ENCODE data around the gene RASGRP3. TPM values are rescaled to one million over a fixed set of nuclear protein-coding genes. Genes with fewer than 3 reads are reported as not detected.

Gene RASGRP3
- total and polyA plus RNA-seq, 2 donors (not counting 1 experiment from before 2014, with no cell fraction given), result 0.50 to 6.1 TPM

DNA sequence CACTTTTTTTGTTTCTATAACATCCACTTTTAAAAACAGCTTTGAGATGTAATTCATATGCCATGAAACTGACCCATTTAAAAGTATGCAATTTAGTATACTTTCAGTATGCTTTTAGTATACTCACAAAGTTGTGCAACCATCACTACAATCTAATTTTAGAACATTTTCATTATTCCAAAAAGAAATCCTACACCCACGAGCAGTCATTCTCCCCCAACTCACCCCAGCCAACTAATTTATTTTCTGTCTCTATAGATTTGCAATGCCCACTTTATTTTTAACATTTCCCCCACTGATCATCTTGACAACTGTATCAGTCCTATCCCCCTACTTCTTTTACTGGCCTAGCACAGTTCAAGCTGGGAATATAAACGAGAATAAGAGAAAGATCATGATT, 83.6 kb downstream of the RASGRP3 start:
- TF ChIP-seq EZH2 (IDR thresholded peaks at IDR 0.05; ENCODE audit: low read length, missing control alignments), result no peak
- TF ChIP-seq, protein P1, sequence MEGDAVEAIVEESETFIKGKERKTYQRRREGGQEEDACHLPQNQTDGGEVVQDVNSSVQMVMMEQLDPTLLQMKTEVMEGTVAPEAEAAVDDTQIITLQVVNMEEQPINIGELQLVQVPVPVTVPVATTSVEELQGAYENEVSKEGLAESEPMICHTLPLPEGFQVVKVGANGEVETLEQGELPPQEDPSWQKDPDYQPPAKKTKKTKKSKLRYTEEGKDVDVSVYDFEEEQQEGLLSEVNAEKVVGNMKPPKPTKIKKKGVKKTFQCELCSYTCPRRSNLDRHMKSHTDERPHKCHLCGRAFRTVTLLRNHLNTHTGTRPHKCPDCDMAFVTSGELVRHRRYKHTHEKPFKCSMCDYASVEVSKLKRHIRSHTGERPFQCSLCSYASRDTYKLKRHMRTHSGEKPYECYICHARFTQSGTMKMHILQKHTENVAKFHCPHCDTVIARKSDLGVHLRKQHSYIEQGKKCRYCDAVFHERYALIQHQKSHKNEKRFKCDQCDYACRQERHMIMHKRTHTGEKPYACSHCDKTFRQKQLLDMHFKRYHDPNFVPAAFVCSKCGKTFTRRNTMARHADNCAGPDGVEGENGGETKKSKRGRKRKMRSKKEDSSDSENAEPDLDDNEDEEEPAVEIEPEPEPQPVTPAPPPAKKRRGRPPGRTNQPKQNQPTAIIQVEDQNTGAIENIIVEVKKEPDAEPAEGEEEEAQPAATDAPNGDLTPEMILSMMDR (conservative IDR thresholded peaks at IDR 0.05 in 1 of 2, IDR thresholded peaks at IDR 0.05 in 1 of 2; ENCODE audit: low read depth in 1 of 2, low read length in 2 of 2), result no peak
- no peak overlapping the region for H3K4me2 ChIP-seq (ENCODE audit: extremely low read depth, insufficient read depth, low read length)

DNA sequence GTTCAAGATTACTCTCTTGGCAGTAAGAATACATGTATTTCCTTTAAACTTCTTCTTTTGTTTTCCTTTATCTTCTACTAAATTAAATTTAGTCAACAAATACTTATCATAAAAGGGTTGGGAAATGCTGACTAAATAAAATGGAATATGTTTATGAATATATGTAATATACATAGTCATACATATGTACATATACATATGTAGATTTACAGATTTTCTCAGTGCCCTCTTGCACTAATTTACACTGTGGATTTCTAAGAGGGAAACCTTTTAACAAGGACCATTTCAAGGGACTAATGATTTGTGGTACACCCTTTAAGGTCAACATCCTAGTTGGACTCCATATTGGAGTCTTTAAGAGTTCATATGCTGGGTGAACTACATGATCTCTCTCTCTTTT, 85.4 kb downstream of the RASGRP3 start:
- H4K20me1 ChIP-seq (ENCODE audit: control insufficient read depth, extremely low read depth, insufficient read depth, low read length), result no peaks in the 10 kb centered on the region
- H3K4me2 ChIP-seq (ENCODE audit: extremely low read depth, insufficient read depth, low read length), result no peak overlapping the region
- H3K27ac ChIP-seq (ENCODE audit: insufficient read depth, low read length), result no peak overlapping the region
- H3K9me3 ChIP-seq (ENCODE audit: control insufficient read depth, insufficient read depth, low read depth, low read length), result no peaks in the 10 kb centered on the region
- no peak for TF ChIP-seq EZH2 (IDR thresholded peaks at IDR 0.05; ENCODE audit: low read length, missing control alignments)
- TF ChIP-seq, protein P1 (conservative IDR thresholded peaks at IDR 0.05 in 1 of 2, IDR thresholded peaks at IDR 0.05 in 1 of 2; ENCODE audit: low read depth in 1 of 2, low read length in 2 of 2), result no peak
- H3K4me1 ChIP-seq (ENCODE audit: control insufficient read depth, extremely low read depth, insufficient read depth, low read length), result no peaks in the 10 kb centered on the region
- no peaks in the 10 kb centered on the region for H3K36me3 ChIP-seq (ENCODE audit: control insufficient read depth, insufficient read depth, low read length)
- H3K9ac ChIP-seq (ENCODE audit: insufficient read depth, low read length), result no peak overlapping the region
- DNase-seq (ENCODE audit: low read depth in 2 of 2), result no peak
- H3K79me2 ChIP-seq (ENCODE audit: control insufficient read depth, insufficient read depth, low read length), result no peaks in the 10 kb centered on the region
- H2AFZ ChIP-seq (ENCODE audit: low read length), result no peak overlapping the region
- no peak overlapping the region for H3K4me3 ChIP-seq (replicated peaks in 1 of 4; ENCODE audit: control extremely low read depth in 1 of 4, insufficient read depth in 1 of 4, low read depth in 3 of 4, low read length in 4 of 4)
- H3K27me3 ChIP-seq (ENCODE audit: control insufficient read depth, insufficient read depth, low read length), result no peaks in the 10 kb centered on the region

More for the DNA sequence above, 83.6 kb downstream of the RASGRP3 start:
- Histone ChIP-seq H3K4me3 (replicated peaks in 1 of 4; ENCODE audit: control extremely low read depth in 1 of 4, insufficient read depth in 1 of 4, low read depth in 3 of 4, low read length in 4 of 4) (no peak overlapping the region), H3K36me3 (ENCODE audit: control insufficient read depth, insufficient read depth, low read length) (no peaks in the 10 kb centered on the region), H3K9me3 (ENCODE audit: control insufficient read depth, insufficient read depth, low read depth, low read length) (no peaks in the 10 kb centered on the region), H3K4me1 (ENCODE audit: control insufficient read depth, extremely low read depth, insufficient read depth, low read length) (no peaks in the 10 kb centered on the region), H3K27me3 (ENCODE audit: control insufficient read depth, insufficient read depth, low read length) (no peaks in the 10 kb centered on the region), H3K79me2 (ENCODE audit: control insufficient read depth, insufficient read depth, low read length) (no peaks in the 10 kb centered on the region), H4K20me1 (ENCODE audit: control insufficient read depth, extremely low read depth, insufficient read depth, low read length) (no peaks in the 10 kb centered on the region), H2AFZ (ENCODE audit: low read length) (no peak overlapping the region), H3K27ac (ENCODE audit: insufficient read depth, low read length) (no peak overlapping the region), H3K9ac (ENCODE audit: insufficient read depth, low read length) (no peak overlapping the region)
- peak in 1 of 2 donors; percentile 24 for DNase-seq (ENCODE audit: low read depth in 2 of 2)

DNA sequence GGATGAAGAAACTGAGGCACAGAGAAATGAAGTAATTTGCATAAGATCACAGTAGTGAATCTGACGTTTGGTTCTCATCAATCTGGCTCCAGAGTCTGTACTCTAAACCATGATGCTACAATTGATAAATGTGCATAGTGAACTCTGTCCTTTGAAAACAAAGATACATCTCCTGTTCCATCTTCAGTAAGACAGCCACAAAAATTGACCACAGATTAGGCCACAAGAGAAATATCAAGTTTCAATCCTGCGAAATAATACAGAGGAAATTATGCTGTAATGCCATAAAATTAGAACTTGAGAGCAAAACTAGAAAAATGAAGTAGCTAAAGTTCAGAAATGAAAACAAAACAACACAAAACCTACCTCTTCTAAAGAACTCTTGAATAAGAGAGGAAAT, 94.2 kb downstream of the RASGRP3 start:
- no peaks in the 10 kb centered on the region for H3K27me3 ChIP-seq (ENCODE audit: control insufficient read depth, insufficient read depth, low read length)
- H3K79me2 ChIP-seq (ENCODE audit: control insufficient read depth, insufficient read depth, low read length), result no peaks in the 10 kb centered on the region
- H3K36me3 ChIP-seq (ENCODE audit: control insufficient read depth, insufficient read depth, low read length), result no peaks in the 10 kb centered on the region
- no peak overlapping the region for H3K4me2 ChIP-seq (ENCODE audit: extremely low read depth, insufficient read depth, low read length)
- no peak overlapping the region for H3K27ac ChIP-seq (ENCODE audit: insufficient read depth, low read length)
- no peaks in the 10 kb centered on the region for H4K20me1 ChIP-seq (ENCODE audit: control insufficient read depth, extremely low read depth, insufficient read depth, low read length)
- H3K9ac ChIP-seq (ENCODE audit: insufficient read depth, low read length), result no peak overlapping the region
- no peak for TF ChIP-seq EZH2 (IDR thresholded peaks at IDR 0.05; ENCODE audit: low read length, missing control alignments)
- TF ChIP-seq, protein P1 (conservative IDR thresholded peaks at IDR 0.05 in 1 of 2, IDR thresholded peaks at IDR 0.05 in 1 of 2; ENCODE audit: low read depth in 1 of 2, low read length in 2 of 2), result no peak
- H2AFZ ChIP-seq (ENCODE audit: low read length), result no peak overlapping the region
- no peaks in the 10 kb centered on the region for H3K4me1 ChIP-seq (ENCODE audit: control insufficient read depth, extremely low read depth, insufficient read depth, low read length)
- H3K9me3 ChIP-seq (ENCODE audit: control insufficient read depth, insufficient read depth, low read depth, low read length), result no peaks in the 10 kb centered on the region
- H3K4me3 ChIP-seq (replicated peaks in 1 of 4; ENCODE audit: control extremely low read depth in 1 of 4, insufficient read depth in 1 of 4, low read depth in 3 of 4, low read length in 4 of 4), result no peak overlapping the region
- DNase-seq (ENCODE audit: low read depth in 2 of 2), result no peak

All from fibroblast of lung (primary cell).